Hepatocyte (in vitro differentiated cells): Measurements from ENCODE around the gene RPL13. TPM values are rescaled to one million over a fixed set of nuclear protein-coding genes. Genes with fewer than 3 reads are reported as not detected.

Experiments used
- DNase-seq: peaks from one replicate; pipeline ENCODE4 v3.0.0-alpha.2; 2016; ENCODE audit warnings: low spot score
- H2AFZ ChIP-seq: fragments of 200-600 bp; sonication (generic); 2 replicates; pipeline ENCODE4 v1.6.0; 2016; ENCODE audit warnings: antibody characterized with exemption, mild to moderate bottlenecking
- H3K27ac ChIP-seq: fragments of 200-600 bp; sonication (generic); 2 replicates; pipeline ENCODE4 v1.5.1; 2016; ENCODE audit warnings: mild to moderate bottlenecking
- H3K27me3 ChIP-seq: fragments of 200-600 bp; sonication (generic); 2 replicates; pipeline ENCODE4 v1.6.1; 2016
- H3K36me3 ChIP-seq: fragments of 200-600 bp; sonication (generic); replicated peaks from 2 replicates; pipeline ENCODE4 v1.5.1; 2016; ENCODE audit warnings: low read depth; ENCODE audit not compliant: insufficient read depth
- H3K4me1 ChIP-seq: fragments of 200-600 bp; sonication (generic); 2 replicates; pipeline ENCODE4 v1.5.1; 2016; ENCODE audit warnings: mild to moderate bottlenecking, moderate library complexity; ENCODE audit not compliant: insufficient read depth
- H3K4me2 ChIP-seq: fragments of 200-600 bp; sonication (generic); 2 replicates; pipeline ENCODE4 v1.6.0; 2016
- H3K4me3 ChIP-seq: fragments of 200-600 bp; sonication (generic); 2 replicates; pipeline ENCODE4 v1.5.1; 2016; ENCODE audit warnings: mild to moderate bottlenecking
- H3K79me2 ChIP-seq: fragments of 200-600 bp; sonication (generic); 2 replicates; pipeline ENCODE4 v1.6.0; 2017; ENCODE audit warnings: mild to moderate bottlenecking
- H3K9me2 ChIP-seq: fragments of 200-600 bp; sonication (generic); replicated peaks from 2 replicates; pipeline ENCODE4 v1.6.0; 2017; ENCODE audit warnings: mild to moderate bottlenecking; ENCODE audit not compliant: insufficient read depth
- H3K9me3 ChIP-seq: fragments of 200-600 bp; sonication (generic); 2 replicates; pipeline ENCODE4 v1.5.1; 2016; ENCODE audit warnings: low read depth, mild to moderate bottlenecking
- H4K20me1 ChIP-seq: fragments of 200-600 bp; sonication (generic); 2 replicates; pipeline ENCODE4 v1.6.0; 2016; ENCODE audit warnings: mild to moderate bottlenecking; ENCODE audit not compliant: insufficient read depth, poor library complexity, severe bottlenecking
- EZH2 ChIP-seq: fragments of 200-600 bp; sonication (generic); IDR thresholded peaks from 2 replicates; pipeline ENCODE4 v1.6.1; 2016; ENCODE audit warnings: antibody characterized with exemption, mild to moderate bottlenecking, borderline replicate concordance
- EZH2phosphoT487 ChIP-seq: fragments of 200-600 bp; sonication (generic); IDR thresholded peaks from one replicate; pipeline ENCODE4 v1.6.1; 2018; ENCODE audit warnings: antibody characterized with exemption, mild to moderate bottlenecking, low read depth, moderate library complexity; ENCODE audit not compliant: unreplicated experiment, severe bottlenecking
- WGBS: methylation state at CpG from one replicate; pipeline ENCODE4 v1.1.6; 2016; ENCODE audit warnings: low lambda C conversion rate; ENCODE audit errors: missing lambda C conversion rate; 5-methylcytosine and 5-hydroxymethylcytosine counted together
- polyA plus RNA-seq: library from polyadenylated mRNA; unstranded; fragments of >200 nt; fragmentation: Nextera tagmentation; extraction: Ambion mirVana; gene quantifications from 2 replicates; pipeline ENCODE4 v1.2.1, GENCODE V29; 2016
- total RNA-seq: library from RNA; depleted of rRNA; stranded (reverse); fragments of >200 nt; gene quantifications from 2 replicates; pipeline ENCODE4 v1.2.3, GENCODE V29; 2014
- TF ChIP-seq, protein P1 (sequence below): fragments of 200-600 bp; sonication (generic); IDR thresholded peaks from 2 replicates; pipeline ENCODE4 v1.5.1; 2016; ENCODE audit warnings: antibody characterized with exemption, mild to moderate bottlenecking; ENCODE audit not compliant: poor library complexity

The RPL13 gene
- total and polyA plus RNA-seq, 2 experiments from 2014 or later: 1,312 to 4,787 TPM

DNA sequence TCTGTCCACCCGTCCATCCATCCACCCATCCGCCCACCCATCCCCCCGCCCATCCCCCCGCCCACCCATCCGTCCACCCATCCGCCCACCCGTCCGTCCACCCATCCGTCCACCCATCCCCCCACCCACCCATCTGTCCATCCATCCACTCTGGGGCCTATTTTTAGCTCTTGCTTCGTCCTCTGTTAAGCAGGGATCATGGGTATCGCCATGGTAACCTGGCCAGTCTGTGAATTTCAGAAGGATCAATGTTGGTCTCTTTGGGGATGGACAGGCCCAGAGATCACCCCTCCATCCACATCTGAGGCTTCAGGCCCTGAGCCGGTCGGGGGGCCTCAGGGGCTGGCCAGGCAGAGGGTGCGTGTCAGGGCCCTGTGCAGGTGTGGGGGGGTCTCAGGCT is 37.7 kb downstream of the RPL13 start:
- Histone ChIP-seq H3K4me3 (no peak overlapping the region), H3K36me3 (no peaks in the 10 kb centered on the region), H2AFZ (no peak overlapping the region), H3K27me3 (no peaks in the 10 kb centered on the region), H3K9me2 (no peaks in the 10 kb centered on the region), H3K9me3 (no peaks in the 10 kb centered on the region), H3K4me2 (no peak overlapping the region), H3K79me2 (no peaks in the 10 kb centered on the region), H4K20me1 (no peaks in the 10 kb centered on the region), H3K27ac (no peak overlapping the region), H3K4me1 (peaks cover 11% of the 10 kb centered on the region)
- no peak for DNase-seq
- TF ChIP-seq, protein P1, sequence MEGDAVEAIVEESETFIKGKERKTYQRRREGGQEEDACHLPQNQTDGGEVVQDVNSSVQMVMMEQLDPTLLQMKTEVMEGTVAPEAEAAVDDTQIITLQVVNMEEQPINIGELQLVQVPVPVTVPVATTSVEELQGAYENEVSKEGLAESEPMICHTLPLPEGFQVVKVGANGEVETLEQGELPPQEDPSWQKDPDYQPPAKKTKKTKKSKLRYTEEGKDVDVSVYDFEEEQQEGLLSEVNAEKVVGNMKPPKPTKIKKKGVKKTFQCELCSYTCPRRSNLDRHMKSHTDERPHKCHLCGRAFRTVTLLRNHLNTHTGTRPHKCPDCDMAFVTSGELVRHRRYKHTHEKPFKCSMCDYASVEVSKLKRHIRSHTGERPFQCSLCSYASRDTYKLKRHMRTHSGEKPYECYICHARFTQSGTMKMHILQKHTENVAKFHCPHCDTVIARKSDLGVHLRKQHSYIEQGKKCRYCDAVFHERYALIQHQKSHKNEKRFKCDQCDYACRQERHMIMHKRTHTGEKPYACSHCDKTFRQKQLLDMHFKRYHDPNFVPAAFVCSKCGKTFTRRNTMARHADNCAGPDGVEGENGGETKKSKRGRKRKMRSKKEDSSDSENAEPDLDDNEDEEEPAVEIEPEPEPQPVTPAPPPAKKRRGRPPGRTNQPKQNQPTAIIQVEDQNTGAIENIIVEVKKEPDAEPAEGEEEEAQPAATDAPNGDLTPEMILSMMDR: no peak
- TF ChIP-seq EZH2phosphoT487 (no peak), EZH2 (no peak)
- 90% methylated on average over 5 of the region's 14 CpGs for WGBS

DNA sequence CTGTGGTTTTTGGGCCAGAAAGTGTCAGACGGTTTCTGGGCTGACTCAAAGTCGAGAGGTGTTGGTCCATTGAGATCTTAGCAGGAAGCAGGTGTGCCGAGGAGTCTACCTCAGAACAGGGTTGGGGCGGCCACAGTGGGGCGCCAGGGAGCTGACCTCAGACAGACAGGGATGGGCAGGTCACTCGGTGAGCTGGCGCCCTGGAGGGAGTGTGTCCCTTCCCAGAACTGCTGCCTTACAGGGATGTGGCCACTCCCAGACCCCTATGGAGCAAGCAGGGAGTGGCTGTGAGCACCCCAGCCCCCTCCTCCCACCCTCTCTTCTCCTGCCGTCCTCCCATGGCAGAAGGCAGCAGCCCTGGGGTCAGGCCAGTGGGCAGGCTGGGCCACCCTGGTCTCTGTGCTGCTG is 39.0 kb downstream of the RPL13 start:
- Histone ChIP-seq H3K9me3 (no peaks in the 10 kb centered on the region), H3K79me2 (no peaks in the 10 kb centered on the region), H3K27ac (no peak overlapping the region), H3K4me1 (peaks cover 11% of the 10 kb centered on the region), H3K4me2 (no peak overlapping the region), H2AFZ (no peak overlapping the region), H3K4me3 (no peak overlapping the region), H3K27me3 (no peaks in the 10 kb centered on the region), H3K36me3 (no peaks in the 10 kb centered on the region), H3K9me2 (no peaks in the 10 kb centered on the region), H4K20me1 (no peaks in the 10 kb centered on the region)
- no peak for TF ChIP-seq EZH2
- TF ChIP-seq EZH2phosphoT487: no peak
- TF ChIP-seq, protein P1: peak; percentile 37
- DNase-seq: peak; percentile 64
- WGBS: 42% methylated on average over 8 of the region's 8 CpGs

DNA sequence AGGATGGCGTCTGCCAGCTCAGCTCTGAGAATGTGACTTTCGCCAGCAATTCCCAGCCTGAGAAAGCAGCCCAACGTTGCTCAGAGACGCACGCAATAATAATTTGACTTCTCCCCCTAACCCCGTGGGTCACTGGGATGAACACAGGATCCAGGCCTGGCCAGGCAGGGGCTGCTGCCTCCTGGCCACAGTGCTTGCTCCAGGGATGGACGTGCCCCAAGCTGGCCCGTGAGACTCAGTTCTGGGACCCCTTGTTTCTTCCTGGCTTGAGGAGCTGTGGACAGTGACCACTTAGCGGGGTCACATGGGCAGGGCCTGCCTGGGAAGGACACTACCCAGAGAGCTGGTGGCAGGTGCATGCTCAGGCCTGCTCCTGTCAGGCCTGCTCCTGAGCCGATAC is 39.4 kb downstream of the RPL13 start:
- no peaks in the 10 kb centered on the region for H4K20me1 ChIP-seq
- H3K27ac ChIP-seq: no peak overlapping the region
- WGBS: 91% methylated on average over 10 of the region's 10 CpGs

More for the DNA sequence above, 39.4 kb downstream of the RPL13 start:
- Histone ChIP-seq H3K4me2 (no peak overlapping the region), H3K4me1 (peaks cover 11% of the 10 kb centered on the region), H3K9me2 (no peaks in the 10 kb centered on the region), H3K79me2 (no peaks in the 10 kb centered on the region), H3K4me3 (no peak overlapping the region), H3K9me3 (no peaks in the 10 kb centered on the region), H3K36me3 (no peaks in the 10 kb centered on the region), H3K27me3 (no peaks in the 10 kb centered on the region), H2AFZ (no peak overlapping the region)
- TF ChIP-seq EZH2phosphoT487: no peak
- TF ChIP-seq, protein P1: no peak
- TF ChIP-seq EZH2: no peak
- DNase-seq: no peak
